ENCODE measurements around the gene NEU2. TPM values are rescaled to one million over a fixed set of nuclear protein-coding genes. Genes with fewer than 3 reads are reported as not detected.

The NEU2 gene
- total and polyA plus RNA-seq, 4 donors, result not detected

- Histone ChIP-seq H3K4me3 (ENCODE audit: low read depth in 1 of 3, low read length in 3 of 3) (no peak overlapping the region), H3K4me1 (ENCODE audit: control insufficient read depth in 4 of 4, insufficient read depth in 4 of 4, low read length in 3 of 4) (peaks cover 0 to 4% (median 0%) of the 10 kb centered on the region in 4 donors), H3K36me3 (ENCODE audit: control insufficient read depth in 4 of 4, insufficient read depth in 3 of 4, low read depth in 1 of 4, low read length in 3 of 4) (no peaks in the 10 kb centered on the region), H3K9ac (ENCODE audit: low read depth in 1 of 2, low read length in 2 of 2) (no peak overlapping the region), H3K27me3 (ENCODE audit: control insufficient read depth in 4 of 4, insufficient read depth in 4 of 4, low read length in 3 of 4) (no peaks in the 10 kb centered on the region), H3K9me3 (ENCODE audit: control insufficient read depth in 4 of 4, low read length in 3 of 4) (no peaks in the 10 kb centered on the region), H3K27ac (ENCODE audit: low read depth in 1 of 2, low read length in 2 of 2) (no peak overlapping the region)
- 83% methylated on average over 11 of the region's 11 CpGs for WGBS
- TF ChIP-seq EGR1 (IDR thresholded peaks at IDR 0.05; ENCODE audit: low read depth in 2 of 2) (no peak), TAF1 (conservative IDR thresholded peaks at IDR 0.05) (no peak), ATF3 (IDR thresholded peaks at IDR 0.05) (no peak), FOXA2 (IDR thresholded peaks at IDR 0.05) (no peak), ZBTB33 (IDR thresholded peaks at IDR 0.05) (no peak), RAD21 (IDR thresholded peaks at IDR 0.05) (no peak), JUND (IDR thresholded peaks at IDR 0.05) (no peak), GABPA (IDR thresholded peaks at IDR 0.05 in 1 of 2, conservative IDR thresholded peaks at IDR 0.05 in 1 of 2) (no peak)
- DNase-seq (ENCODE audit: low spot score), result no peak
Measured at GRCh38 chr2:232983669-232984140, 48.8 kb upstream of the NEU2 start.

GRCh38 chr2:232984451-232985207 lies 47.8 kb upstream of the NEU2 start:
- Histone ChIP-seq H3K4me1 (ENCODE audit: control insufficient read depth in 4 of 4, insufficient read depth in 4 of 4, low read length in 3 of 4) (peaks cover 0 to 4% (median 0%) of the 10 kb centered on the region in 4 donors), H3K9me3 (ENCODE audit: control insufficient read depth in 4 of 4, low read length in 3 of 4) (no peaks in the 10 kb centered on the region), H3K27me3 (ENCODE audit: control insufficient read depth in 4 of 4, insufficient read depth in 4 of 4, low read length in 3 of 4) (no peaks in the 10 kb centered on the region), H3K36me3 (ENCODE audit: control insufficient read depth in 4 of 4, insufficient read depth in 3 of 4, low read depth in 1 of 4, low read length in 3 of 4) (no peaks in the 10 kb centered on the region), H3K27ac (ENCODE audit: low read depth in 1 of 2, low read length in 2 of 2) (no peak overlapping the region), H3K9ac (ENCODE audit: low read depth in 1 of 2, low read length in 2 of 2) (no peak overlapping the region), H3K4me3 (ENCODE audit: low read depth in 1 of 3, low read length in 3 of 3) (no peak overlapping the region)
- no peak for TF ChIP-seq GABPA (IDR thresholded peaks at IDR 0.05 in 1 of 2, conservative IDR thresholded peaks at IDR 0.05 in 1 of 2)
- no peak for TF ChIP-seq TAF1 (conservative IDR thresholded peaks at IDR 0.05)
- TF ChIP-seq HNF4A (conservative IDR thresholded peaks at IDR 0.05), result no peak
- TF ChIP-seq RAD21 (IDR thresholded peaks at IDR 0.05), result no peak
- no peak for TF ChIP-seq EGR1 (IDR thresholded peaks at IDR 0.05; ENCODE audit: low read depth in 2 of 2)
- no peak for TF ChIP-seq FOXA2 (IDR thresholded peaks at IDR 0.05)
- TF ChIP-seq MAX (IDR thresholded peaks at IDR 0.05), result no peak
- TF ChIP-seq SP1 (IDR thresholded peaks at IDR 0.05), result no peak
- TF ChIP-seq CTCF (IDR thresholded peaks at IDR 0.05; ENCODE audit: low read depth, low read length, missing input control), result no peak
- no peak for TF ChIP-seq YY1 (IDR thresholded peaks at IDR 0.05)
- no peak for TF ChIP-seq HNF4G (IDR thresholded peaks at IDR 0.05)
- TF ChIP-seq JUND (IDR thresholded peaks at IDR 0.05), result no peak
- no peak for TF ChIP-seq REST (IDR thresholded peaks at IDR 0.05)
- TF ChIP-seq ATF3 (IDR thresholded peaks at IDR 0.05), result no peak
- TF ChIP-seq NR2F2 (IDR thresholded peaks at IDR 0.05), result no peak
- no peak for TF ChIP-seq RXRA (IDR thresholded peaks at IDR 0.05)
- no peak for TF ChIP-seq ZBTB33 (IDR thresholded peaks at IDR 0.05)
- WGBS, result 91% methylated on average over 15 of the region's 15 CpGs
- no peak for DNase-seq (ENCODE audit: low spot score)
